Testis (tissue), 2 donors: ENCODE data around the gene GPS1.

ENCODE experiments used
- POLR2A ChIP-seq: fragments of 450-650 bp; IDR thresholded peaks from one replicate; pipeline ENCODE4 v1.6.1; 2017; ENCODE audit warnings: antibody characterized with exemption, mild to moderate bottlenecking, moderate library complexity
- TF ChIP-seq, protein P1 (sequence below), 3 experiments: fragments of 450-650 bp in 2 of 3; fragments of 200-600 bp in 1 of 3; sonication (generic) in 1 of 3; IDR thresholded peaks; one replicate each; pipeline ENCODE4 v1.5.1; 2016 to 2019; ENCODE audit warnings: antibody characterized with exemption in 3 of 3, mild to moderate bottlenecking in 2 of 3, moderate library complexity in 1 of 3

GRCh38 chr17:82098939-82099763, 47.5 kb downstream of the GPS1 start:
- no peak for TF ChIP-seq POLR2A
- TF ChIP-seq, protein P1, sequence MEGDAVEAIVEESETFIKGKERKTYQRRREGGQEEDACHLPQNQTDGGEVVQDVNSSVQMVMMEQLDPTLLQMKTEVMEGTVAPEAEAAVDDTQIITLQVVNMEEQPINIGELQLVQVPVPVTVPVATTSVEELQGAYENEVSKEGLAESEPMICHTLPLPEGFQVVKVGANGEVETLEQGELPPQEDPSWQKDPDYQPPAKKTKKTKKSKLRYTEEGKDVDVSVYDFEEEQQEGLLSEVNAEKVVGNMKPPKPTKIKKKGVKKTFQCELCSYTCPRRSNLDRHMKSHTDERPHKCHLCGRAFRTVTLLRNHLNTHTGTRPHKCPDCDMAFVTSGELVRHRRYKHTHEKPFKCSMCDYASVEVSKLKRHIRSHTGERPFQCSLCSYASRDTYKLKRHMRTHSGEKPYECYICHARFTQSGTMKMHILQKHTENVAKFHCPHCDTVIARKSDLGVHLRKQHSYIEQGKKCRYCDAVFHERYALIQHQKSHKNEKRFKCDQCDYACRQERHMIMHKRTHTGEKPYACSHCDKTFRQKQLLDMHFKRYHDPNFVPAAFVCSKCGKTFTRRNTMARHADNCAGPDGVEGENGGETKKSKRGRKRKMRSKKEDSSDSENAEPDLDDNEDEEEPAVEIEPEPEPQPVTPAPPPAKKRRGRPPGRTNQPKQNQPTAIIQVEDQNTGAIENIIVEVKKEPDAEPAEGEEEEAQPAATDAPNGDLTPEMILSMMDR (IDR thresholded peaks at IDR 0.05), result no peak
